ENCODE data around the gene SLC6A7. TPM values are rescaled to one million over a fixed set of nuclear protein-coding genes. Genes with fewer than 3 reads are reported as not detected.

SLC6A7 gene
- total RNA-seq, 4 donors from 2014 or later, result not detected

- peaks cover 44% of the 10 kb centered on the region for H3K27me3 ChIP-seq
- peaks cover 0 to 8% (median 6%) of the 10 kb centered on the region in 3 donors for H3K4me1 ChIP-seq
- no peaks in the 10 kb centered on the region for H3K36me3 ChIP-seq
- WGBS, 2 donors (ENCODE audit: low coverage in 1 of 2), result no CpG with 5 or more reads among the region's 4 CpGs
- no peak overlapping the region for H3K27ac ChIP-seq
- H3K9me3 ChIP-seq, result no peaks in the 10 kb centered on the region
- no peak for ATAC-seq
- no peak overlapping the region for H3K4me3 ChIP-seq
- TF ChIP-seq EP300 (IDR thresholded peaks at IDR 0.05) (no peak), CTCF (IDR thresholded peaks at IDR 0.05) (no peak), POLR2AphosphoS5 (IDR thresholded peaks at IDR 0.05) (no peak), POLR2A (IDR thresholded peaks at IDR 0.05) (no peak)
Measured at GRCh38 chr5:150192462-150192861, 2.6 kb downstream of the SLC6A7 start.

- Histone ChIP-seq H3K27ac (no peak overlapping the region), H3K9me3 (no peaks in the 10 kb centered on the region), H3K27me3 (peaks cover 12% of the 10 kb centered on the region), H3K36me3 (no peaks in the 10 kb centered on the region), H3K4me1 (no peaks in the 10 kb centered on the region), H3K4me3 (no peak overlapping the region)
- WGBS, 2 donors (ENCODE audit: low coverage in 1 of 2), result 69 to 89% methylated on average over 2 to 3 of the region's 9 CpGs
- ATAC-seq, result no peak
- no peak for TF ChIP-seq POLR2A (IDR thresholded peaks at IDR 0.05)
- TF ChIP-seq CTCF (IDR thresholded peaks at IDR 0.05), result no peak
- TF ChIP-seq POLR2AphosphoS5 (IDR thresholded peaks at IDR 0.05), result no peak
- TF ChIP-seq EP300 (IDR thresholded peaks at IDR 0.05), result no peak
Measured at GRCh38 chr5:150195736-150196485, 6.0 kb downstream of the SLC6A7 start.

- Histone ChIP-seq H3K4me1 (no peaks in the 10 kb centered on the region), H3K36me3 (no peaks in the 10 kb centered on the region), H3K9me3 (no peaks in the 10 kb centered on the region), H3K27ac (no peak overlapping the region), H3K27me3 (peaks cover 8% of the 10 kb centered on the region), H3K4me3 (no peak overlapping the region)
- WGBS, 2 donors (ENCODE audit: low coverage in 1 of 2), result 100% methylated on average over 1 of the region's 5 CpGs; no CpG with 5 or more reads in 1 of the 2 donors
- TF ChIP-seq POLR2A (IDR thresholded peaks at IDR 0.05) (no peak), CTCF (IDR thresholded peaks at IDR 0.05) (no peak)
- ATAC-seq, result no peak
Measured at GRCh38 chr5:150196514-150196913, 6.7 kb downstream of the SLC6A7 start.

- TF ChIP-seq POLR2AphosphoS5 (IDR thresholded peaks at IDR 0.05), result no peak
- no peak for TF ChIP-seq POLR2A (IDR thresholded peaks at IDR 0.05)
- TF ChIP-seq EP300 (IDR thresholded peaks at IDR 0.05), result no peak
- no peak for TF ChIP-seq CTCF (IDR thresholded peaks at IDR 0.05)
- Histone ChIP-seq H3K36me3 (no peaks in the 10 kb centered on the region), H3K4me1 (no peaks in the 10 kb centered on the region), H3K9me3 (no peaks in the 10 kb centered on the region), H3K4me3 (no peak overlapping the region), H3K27ac (no peak overlapping the region), H3K27me3 (peaks cover 4% of the 10 kb centered on the region)
- 90 to 96% methylated on average over 2 to 4 of the region's 16 CpGs for WGBS, 2 donors (ENCODE audit: low coverage in 1 of 2)
- ATAC-seq, result no peak
Measured at GRCh38 chr5:150196986-150197385, 7.1 kb downstream of the SLC6A7 start.

GRCh38 chr5:150197476-150197875 is 7.6 kb downstream of the SLC6A7 start:
- Histone ChIP-seq H3K4me3 (no peak overlapping the region), H3K36me3 (no peaks in the 10 kb centered on the region), H3K27me3 (no peaks in the 10 kb centered on the region), H3K4me1 (no peaks in the 10 kb centered on the region), H3K9me3 (no peaks in the 10 kb centered on the region), H3K27ac (no peak overlapping the region)
- 90 to 100% methylated on average over 1 of the region's 1 CpG for WGBS, 2 donors (ENCODE audit: low coverage in 1 of 2)
- TF ChIP-seq EP300 (IDR thresholded peaks at IDR 0.05), result no peak
- no peak for TF ChIP-seq POLR2A (IDR thresholded peaks at IDR 0.05)
- no peak for TF ChIP-seq POLR2AphosphoS5 (IDR thresholded peaks at IDR 0.05)
- no peak for TF ChIP-seq CTCF (IDR thresholded peaks at IDR 0.05)
- no peak for ATAC-seq

Measured in gastroesophageal sphincter (tissue), 4 donors.